ENCODE results near the gene MS4A5.

DNA sequence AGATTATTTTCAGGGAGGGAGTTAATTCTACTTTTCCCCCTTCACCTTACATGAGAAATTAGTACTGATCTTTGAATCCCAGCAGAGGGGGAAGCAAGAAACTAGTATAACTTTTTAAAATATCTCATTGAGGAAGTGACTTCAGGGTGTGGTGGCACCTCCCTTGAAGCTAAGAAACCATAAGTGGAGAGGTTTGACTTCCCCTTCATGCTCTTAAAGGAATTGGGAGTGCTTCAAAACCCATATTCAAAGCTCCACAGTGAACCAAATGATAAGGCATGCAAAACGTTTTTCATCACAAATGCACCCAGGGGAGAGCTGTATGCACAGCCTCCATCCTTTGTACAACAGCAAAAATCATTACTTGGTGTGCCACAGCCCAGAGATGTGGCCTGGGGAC lies 32.6 kb upstream of the MS4A5 start:
- TF ChIP-seq, protein P1, sequence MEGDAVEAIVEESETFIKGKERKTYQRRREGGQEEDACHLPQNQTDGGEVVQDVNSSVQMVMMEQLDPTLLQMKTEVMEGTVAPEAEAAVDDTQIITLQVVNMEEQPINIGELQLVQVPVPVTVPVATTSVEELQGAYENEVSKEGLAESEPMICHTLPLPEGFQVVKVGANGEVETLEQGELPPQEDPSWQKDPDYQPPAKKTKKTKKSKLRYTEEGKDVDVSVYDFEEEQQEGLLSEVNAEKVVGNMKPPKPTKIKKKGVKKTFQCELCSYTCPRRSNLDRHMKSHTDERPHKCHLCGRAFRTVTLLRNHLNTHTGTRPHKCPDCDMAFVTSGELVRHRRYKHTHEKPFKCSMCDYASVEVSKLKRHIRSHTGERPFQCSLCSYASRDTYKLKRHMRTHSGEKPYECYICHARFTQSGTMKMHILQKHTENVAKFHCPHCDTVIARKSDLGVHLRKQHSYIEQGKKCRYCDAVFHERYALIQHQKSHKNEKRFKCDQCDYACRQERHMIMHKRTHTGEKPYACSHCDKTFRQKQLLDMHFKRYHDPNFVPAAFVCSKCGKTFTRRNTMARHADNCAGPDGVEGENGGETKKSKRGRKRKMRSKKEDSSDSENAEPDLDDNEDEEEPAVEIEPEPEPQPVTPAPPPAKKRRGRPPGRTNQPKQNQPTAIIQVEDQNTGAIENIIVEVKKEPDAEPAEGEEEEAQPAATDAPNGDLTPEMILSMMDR (conservative IDR thresholded peaks at IDR 0.05): no peak
- TF ChIP-seq EZH2 (IDR thresholded peaks at IDR 0.05; ENCODE audit: low read depth): no peak
